Epidermal melanocyte (primary cell): ENCODE results near the gene OBSL1.
A peak's percentile ranks its signal among the peaks of the same experiment; 100 is the strongest.

ENCODE experiments used
- DNase-seq: peaks from one replicate; pipeline ENCODE4 v3.0.0; 2011; ENCODE audit warnings: low spot score; ENCODE audit not compliant: insufficient read length

OBSL1 gene

DNA sequence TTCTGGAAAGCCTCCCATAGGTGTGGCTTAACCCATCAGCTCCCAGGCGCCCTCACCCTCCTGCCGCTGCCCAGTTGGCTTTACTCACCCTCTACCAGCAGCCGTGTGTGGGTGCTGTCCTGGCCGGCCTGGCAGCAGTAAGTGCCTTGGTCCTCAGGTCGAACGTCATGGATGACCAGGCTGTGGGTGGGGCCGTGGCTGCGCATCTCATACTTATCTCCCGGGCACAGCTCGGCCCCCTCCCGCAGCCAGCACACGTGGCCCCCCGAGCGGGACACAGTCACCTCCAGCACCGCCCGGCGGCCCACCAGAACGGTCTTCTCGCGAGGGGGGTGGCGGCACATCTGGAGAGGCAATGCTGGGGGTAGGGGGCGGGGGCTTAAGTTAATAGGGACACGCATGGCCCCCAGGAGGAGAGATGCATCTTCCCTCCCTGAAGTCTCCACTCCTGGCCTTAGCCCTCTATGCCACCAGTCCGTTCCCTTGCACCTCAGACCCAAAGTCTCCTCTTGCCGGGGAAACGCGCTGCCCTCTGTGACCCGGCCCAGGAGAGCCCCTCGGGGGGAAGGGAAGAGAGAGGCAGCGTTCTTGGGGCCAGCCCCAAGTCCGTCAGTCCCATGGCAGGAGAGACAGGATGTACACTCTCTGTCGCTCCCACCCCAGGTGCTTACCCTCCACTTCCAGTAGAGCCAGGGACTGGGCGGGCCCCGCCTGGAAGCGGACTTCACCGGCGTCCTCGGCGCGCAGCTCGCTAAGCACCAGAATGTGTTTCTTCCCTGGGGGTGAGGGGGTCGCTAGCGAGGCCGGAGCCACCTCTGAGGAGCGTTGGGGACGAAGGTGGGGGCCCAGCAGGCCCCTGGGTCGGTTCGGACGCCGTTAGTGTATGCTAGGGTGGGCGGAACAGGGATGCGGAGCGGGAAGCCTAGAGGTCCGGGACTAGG lies 19.6 kb downstream of the OBSL1 start:
- DNase-seq, result no peak

DNA sequence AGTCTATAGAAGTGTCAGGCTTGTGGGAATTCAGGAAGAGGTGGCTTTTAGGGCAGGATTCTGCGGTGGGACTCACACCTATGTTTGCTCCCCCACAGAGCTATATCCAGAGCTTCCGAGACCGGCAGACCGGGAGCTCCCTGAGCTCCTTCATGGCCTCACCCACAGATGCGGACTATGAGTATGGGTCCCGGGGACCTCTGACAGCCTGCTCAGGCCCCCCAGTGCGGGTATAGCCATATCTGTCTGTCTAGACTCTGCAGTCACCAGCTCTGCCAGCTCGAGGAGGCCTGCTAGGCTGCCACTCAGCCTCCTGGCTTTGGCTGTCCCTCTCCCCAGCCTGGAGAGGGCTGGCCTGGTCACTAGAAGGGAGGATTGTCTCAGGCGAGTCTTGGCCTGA lies 21.7 kb downstream of the OBSL1 start:
- no peak for DNase-seq

- DNase-seq, result no peak
Observed at GRCh38 chr2:219548990-219549389, 22.3 kb downstream of the OBSL1 start.

- DNase-seq, result no peak
Observed at GRCh38 chr2:219547621-219548020, 23.7 kb downstream of the OBSL1 start.

DNA sequence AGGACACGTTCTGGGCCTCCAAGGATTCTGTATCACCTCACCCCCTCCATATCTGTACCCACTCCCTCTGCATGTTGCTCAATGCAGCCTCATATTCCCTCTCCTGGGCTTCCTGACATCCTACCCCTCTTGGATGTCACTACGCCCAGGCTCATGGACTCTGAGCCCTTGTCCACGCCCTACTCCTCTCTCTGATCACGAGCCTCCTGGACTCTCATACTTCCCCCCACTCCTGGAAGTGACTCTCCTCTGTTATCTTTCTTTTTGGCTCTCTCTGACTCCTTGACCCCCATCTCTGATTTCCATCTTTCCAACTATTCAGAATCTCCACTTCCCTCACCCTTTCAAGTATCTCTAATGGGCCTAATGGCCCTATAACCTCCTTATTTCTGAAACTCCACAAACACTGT lies 25.4 kb downstream of the OBSL1 start:
- no peak for DNase-seq

DNA sequence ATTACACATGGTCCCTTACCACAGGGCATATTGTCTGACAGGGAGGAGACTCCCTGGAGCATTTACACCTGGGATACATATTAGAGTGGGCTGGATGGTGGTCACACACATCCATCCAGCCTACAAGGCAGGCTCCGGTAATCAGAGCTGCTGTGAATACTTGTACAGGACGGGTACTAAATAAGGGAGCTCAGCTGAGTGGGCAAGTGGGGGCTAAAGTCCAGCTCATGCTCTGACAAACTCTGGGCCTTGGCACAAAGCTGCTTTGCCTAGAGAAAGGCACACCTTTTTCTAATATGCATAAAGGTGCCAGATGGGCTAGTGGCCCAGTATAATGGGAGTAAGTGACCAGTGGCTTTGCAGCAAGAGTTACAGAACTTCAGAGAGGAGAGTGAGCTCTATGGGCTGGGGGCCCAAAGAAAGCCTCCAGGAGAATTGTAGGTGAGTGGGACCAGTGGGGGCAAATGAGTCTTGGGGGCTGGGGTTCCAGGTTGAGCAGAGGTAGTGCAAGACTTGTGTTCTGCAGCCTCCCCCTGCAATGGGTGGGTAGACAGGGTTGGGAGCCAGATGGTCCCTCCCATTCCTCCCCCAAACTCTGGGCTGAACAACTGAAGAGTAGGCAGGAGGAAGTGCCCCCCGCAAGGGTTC lies 25.9 kb downstream of the OBSL1 start:
- DNase-seq, result no peak

GRCh38 chr2:219544567-219544966 lies 26.8 kb downstream of the OBSL1 start:
- no peak for DNase-seq

DNA sequence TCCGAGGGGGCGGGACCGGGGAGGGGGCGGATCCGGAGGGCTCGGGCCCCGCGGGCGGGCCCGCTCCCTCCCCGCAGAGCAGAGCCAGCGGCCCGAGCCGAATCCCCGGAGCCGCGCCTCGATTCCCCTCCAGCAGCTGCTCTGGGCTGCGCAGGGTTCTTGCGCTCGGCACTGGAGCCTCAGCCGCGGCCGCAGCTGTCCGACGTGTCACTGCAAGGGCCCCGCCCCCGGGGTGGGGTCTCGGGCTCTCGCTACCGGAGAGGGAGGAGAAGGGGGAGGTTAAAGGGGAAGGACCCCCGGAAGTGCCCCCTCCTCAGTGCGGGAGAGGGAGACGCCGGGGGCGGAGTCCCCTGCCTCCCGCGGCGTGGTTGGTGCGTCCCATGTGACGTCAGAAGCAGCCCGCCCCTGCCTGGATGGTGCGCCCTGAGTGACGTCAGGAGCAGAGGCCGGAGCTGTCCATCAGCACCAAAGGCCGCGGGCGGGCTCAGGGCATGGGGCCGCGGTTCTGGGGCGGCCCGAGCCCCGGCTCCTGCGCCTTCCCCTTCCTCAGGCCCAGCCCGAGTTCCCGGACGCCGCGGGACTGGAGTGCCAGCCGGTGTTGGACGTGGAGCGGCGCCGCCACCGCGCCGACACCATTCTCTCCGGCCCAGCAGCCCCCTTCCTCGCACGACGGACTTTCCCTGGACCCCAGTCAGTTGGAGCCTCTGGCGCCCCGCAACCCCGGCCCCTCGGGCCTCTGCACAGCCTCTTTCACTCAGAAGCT lies 27.6 kb downstream of the OBSL1 start, which contains the start of the genes CHPF and TMEM198:
Gene CHPF, minus strand, starts transcription at position 214 of the 763 bp plus-strand sequence. CDS start 271 bp downstream, outside the sequence.
Gene TMEM198, plus strand, starts transcription at position 433 of the 763 bp plus-strand sequence. CDS start 700 bp downstream, outside the sequence.
- peak; percentile 99 for DNase-seq

GRCh38 chr2:219542931-219543595 lies 28.3 kb downstream of the OBSL1 start:
- no peak for DNase-seq

DNA sequence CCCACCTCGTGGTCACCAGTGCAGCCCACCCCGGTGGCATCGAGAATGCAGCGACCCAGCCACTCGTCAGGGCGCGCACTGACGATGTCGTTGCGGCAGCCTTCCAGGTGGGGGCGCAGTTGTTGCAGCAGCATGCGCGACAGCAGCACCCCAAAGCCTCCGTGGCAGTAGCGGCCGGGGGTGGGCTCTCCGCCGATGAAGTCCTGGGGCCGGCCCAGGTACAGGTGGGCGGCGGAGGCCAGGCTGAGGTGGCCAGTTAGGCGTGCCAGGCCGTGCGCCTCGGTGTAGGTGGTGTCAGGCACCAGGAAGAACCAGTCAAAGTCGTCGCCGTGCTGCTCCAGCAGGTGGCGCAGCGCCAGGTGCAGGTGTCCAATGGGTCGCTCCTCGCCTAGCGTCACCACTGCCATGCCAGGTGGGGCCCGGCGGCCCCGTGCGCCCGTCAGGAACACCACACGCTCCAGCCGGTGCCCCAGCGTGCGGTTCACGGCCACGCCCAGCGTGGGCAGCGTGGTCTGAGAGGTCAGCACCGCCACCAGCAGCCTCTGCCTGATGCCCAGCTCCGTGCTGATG lies 29.6 kb downstream of the OBSL1 start:
- DNase-seq, result no peak

DNA sequence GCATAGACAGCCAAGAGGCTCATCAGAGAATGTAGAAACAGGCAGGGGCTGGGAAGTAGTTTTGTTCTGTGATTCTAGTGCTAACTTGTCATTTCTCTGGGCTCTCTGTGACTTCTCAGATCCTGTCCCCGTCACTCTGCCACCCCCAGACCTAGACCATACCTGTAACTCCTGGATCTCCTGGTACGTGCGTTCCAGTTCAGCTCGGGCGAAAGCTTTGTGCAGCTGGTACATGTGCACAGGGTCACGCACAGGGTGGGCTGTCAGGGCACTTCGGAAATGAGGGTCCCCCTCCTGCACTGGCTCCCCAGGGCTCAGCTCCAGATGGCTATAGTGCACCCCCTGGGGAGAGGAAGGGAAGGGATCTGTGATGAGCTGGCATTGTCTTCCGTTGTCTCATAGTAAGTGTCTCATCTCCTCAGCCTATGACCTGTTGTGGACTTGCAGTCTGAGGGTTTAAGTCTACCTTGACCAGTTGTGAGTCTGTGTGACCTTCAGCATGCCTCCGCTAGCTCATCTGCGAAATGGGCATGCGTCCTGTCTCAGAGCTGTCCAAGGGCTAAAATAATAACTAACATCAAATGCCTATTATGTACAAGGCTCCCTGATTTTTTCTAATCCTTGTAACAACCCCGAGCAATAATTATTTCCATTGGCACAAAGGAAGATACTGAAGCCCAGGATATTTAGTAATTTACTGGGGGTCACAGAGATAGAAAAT lies 30.4 kb downstream of the OBSL1 start:
- no peak for DNase-seq

- no peak for DNase-seq
Observed at GRCh38 chr2:219539926-219540678, 31.2 kb downstream of the OBSL1 start.

DNA sequence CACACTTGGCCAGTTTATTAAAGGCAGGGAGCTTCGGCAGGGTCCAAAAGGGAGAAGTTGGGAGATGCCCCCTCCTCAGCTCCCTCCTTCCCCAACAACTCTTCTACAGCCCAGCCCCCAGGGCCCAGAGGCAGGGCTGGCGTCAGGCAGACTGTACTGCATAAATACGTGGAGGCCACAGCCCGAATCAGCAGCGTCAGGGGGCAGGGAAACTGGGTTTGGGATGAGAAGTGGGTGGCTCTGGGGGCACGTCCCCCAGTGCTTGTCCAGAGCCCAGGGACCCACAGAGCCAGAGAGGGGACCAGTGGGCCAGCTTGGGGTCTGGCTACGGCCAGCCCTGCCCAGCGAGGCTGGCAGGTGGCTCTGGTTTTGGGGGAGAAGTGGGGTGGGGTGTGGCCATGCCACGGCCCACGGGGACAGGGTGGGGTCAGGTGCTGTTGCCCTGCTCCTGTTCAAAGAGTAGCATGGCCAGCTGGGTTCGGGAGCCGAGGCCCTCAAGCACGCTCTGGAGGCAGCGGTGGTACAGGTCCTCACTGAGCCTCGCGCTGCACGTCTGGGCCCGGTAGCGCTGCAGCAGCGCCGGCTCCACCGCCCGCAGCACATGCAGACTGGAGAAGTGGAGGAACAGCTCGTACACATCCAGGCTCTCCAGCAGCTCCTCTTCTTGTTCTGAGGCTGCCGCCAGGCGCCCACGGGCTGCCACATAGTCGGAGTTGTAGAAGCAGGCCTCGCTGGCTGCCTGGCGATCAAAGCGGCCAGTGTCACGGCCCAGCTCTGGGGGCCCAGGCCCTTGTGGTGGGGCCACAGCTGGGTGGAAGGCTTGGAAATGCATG lies 32.2 kb downstream of the OBSL1 start:
- DNase-seq, result no peak

DNA sequence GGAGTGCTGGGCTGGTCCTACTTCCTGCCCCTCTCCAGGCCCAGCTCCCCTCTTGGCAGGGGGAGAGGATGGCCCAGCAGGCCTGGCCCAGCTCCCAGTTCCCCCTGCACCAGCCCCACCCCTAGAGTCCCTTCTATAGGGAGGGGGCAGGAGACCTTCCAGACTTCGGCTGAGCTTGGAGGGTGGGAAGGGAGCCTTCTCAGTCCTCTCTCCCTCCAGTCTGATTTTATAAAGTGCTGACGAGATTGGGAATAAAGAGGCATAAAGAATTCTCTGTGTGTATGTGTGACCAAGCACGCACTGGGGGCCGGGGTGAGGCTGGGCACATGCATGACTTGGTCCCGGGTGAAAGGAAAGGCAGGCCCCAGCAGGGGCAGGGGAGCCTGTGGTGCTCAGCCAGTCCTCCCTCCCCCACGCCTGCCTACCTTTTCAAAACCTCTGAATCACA lies 32.8 kb downstream of the OBSL1 start:
- peak; percentile 93 for DNase-seq

DNA sequence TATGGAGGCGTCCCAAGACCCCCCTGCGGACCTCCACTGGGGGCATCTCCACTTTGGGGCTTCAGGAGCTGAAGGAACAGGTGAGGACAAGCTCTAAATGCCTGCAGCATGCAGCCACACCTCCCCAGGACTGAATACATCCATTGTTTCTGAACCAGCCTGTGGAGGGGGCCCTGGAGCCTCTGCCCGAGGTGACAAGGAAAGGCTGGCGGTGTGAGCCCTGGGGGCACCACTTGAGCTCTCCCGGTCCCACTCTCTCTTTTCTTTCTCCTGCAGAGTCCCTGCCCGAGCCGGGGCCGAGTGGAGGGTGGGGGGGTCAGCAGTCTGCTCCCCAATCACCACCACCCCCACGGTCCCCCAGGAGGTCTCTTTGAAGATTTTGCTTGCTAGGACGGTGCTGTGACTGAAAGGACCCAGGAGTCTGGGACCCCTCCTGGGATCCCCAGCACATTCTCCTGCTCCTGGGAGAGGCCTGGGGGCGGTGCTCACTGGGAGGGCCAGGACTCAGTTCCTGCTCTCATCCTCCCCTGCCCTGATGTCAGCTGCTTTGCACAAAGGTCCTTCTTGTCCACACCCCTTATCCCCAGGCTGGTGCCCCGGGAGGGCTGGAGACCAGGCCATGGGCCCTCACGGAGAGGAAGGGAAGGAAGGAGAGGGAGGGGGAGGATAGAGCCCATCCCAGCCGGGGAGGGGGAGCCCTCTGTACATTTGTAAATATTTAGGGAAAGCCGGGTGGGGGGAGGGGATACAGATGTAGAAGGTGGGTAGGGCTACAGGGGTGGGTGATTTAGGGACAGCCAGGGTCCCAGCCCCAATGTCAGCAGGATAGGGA lies 33.5 kb downstream of the OBSL1 start:
- DNase-seq, result peak; percentile 73

DNA sequence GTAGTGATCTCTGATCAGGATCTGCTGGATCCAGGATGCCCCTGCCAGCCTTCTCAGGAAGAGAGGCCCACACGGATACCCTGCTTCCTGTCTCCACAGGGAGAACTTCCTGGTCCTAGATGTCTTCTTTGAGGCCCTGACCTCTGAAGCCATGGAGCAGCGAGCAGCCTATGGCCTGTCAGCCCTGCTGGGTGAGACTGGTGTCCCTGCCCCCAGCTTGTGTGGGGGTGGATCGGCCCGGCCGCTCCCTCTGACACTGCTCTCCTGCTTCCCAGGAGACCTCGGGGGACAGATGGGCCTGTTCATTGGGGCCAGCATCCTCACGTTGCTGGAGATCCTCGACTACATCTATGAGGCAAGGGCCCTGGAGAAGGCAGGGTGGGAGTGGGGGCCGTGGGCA lies 34.4 kb downstream of the OBSL1 start:
- no peak for DNase-seq

DNA sequence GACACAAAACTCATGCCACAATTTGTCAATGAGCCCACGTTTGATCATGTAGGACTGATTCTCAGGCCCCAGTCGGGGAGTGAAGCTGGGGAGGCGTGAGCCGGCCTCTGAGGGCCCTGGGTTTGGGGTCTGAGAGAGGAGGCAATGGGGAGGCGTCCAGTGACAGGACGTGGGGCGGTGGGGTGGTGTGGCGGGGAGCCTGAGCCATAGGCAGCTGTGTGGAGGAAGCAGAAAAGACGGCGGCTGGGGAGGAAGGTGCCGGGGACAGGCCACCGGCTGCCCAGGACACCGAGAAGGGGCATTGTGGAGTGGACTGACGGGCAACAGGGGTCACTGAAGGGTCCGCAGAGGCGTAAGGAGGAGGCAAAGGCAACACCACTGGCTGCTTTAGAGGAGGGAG lies 34.9 kb downstream of the OBSL1 start:
- no peak for DNase-seq
